ENCODE measurements around the gene RASSF6. TPM values are rescaled to one million over a fixed set of nuclear protein-coding genes. Genes with fewer than 3 reads are reported as not detected.
"Not testable (repeated sequence)": the region's sequence is repeated elsewhere in the genome, so short reads cannot be mapped to it uniquely, and the experiment has no call there.

The RASSF6 gene
- total RNA-seq, 1 experiment from 2014 or later, result 1.1 TPM

DNA sequence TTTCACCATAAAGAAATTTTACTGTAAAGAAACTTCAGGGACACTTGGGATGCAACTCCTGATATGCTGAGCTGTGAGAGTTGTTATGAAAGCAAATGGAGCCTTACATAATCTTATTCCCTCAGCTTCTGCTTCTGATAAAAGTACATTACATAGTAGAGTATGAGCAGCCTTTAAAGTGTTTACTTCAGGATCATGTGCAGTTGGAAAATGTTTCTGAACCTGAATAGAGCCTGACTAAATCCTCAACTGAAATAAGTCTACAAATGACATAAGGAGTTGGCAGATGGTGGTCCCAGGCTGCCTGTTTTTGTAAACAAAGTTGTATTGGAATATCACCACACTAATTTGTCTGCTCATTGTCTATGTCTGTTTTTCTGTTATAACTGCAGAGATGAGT is 19.3 kb downstream of the RASSF6 start:
- POLR2A ChIA-PET (ENCODE audit: unreplicated experiment), result interaction anchor here (0.5 kb wide), 1 partner anchor 14 kb away, joined by 3 read pairs; no protein-coding TSS in a partner anchor
- no peaks in the 10 kb centered on the region for H3K79me2 ChIP-seq (ENCODE audit: low read length)
- H3K9me2 ChIP-seq (replicated peaks; ENCODE audit: low read length), result no peaks in the 10 kb centered on the region
- ATAC-seq (no peak), DNase-seq (no peak)
- CTCF ChIA-PET, result no interaction called here
- no peak overlapping the region for H3K27ac ChIP-seq (ENCODE audit: low read length)
- TF ChIP-seq EZH2phosphoT487 (IDR thresholded peaks at IDR 0.05; ENCODE audit: borderline replicate concordance, low read length), result no peak
- TF ChIP-seq EZH2 (IDR thresholded peaks at IDR 0.05; ENCODE audit: low read length, unreplicated experiment), result no peak
- TF ChIP-seq, protein P1, sequence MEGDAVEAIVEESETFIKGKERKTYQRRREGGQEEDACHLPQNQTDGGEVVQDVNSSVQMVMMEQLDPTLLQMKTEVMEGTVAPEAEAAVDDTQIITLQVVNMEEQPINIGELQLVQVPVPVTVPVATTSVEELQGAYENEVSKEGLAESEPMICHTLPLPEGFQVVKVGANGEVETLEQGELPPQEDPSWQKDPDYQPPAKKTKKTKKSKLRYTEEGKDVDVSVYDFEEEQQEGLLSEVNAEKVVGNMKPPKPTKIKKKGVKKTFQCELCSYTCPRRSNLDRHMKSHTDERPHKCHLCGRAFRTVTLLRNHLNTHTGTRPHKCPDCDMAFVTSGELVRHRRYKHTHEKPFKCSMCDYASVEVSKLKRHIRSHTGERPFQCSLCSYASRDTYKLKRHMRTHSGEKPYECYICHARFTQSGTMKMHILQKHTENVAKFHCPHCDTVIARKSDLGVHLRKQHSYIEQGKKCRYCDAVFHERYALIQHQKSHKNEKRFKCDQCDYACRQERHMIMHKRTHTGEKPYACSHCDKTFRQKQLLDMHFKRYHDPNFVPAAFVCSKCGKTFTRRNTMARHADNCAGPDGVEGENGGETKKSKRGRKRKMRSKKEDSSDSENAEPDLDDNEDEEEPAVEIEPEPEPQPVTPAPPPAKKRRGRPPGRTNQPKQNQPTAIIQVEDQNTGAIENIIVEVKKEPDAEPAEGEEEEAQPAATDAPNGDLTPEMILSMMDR (conservative IDR thresholded peaks at IDR 0.05; ENCODE audit: low read depth, low read length), result no peak
- intact Hi-C loops (cut with micrococcal nuclease), result no loop called here
- no peaks in the 10 kb centered on the region for H3F3A ChIP-seq (ENCODE audit: low read length, unreplicated experiment)
- H3K9ac ChIP-seq (ENCODE audit: low read length), result no peak overlapping the region
- H3K27me3 ChIP-seq (ENCODE audit: low read length), result no peaks in the 10 kb centered on the region
- no TSS peak for BruUV-seq (replicated peaks)
- no peaks in the 10 kb centered on the region for H3K36me3 ChIP-seq (ENCODE audit: low read depth, low read length)
- no peaks in the 10 kb centered on the region for H3K9me3 ChIP-seq (ENCODE audit: low read length)
- H3K4me2 ChIP-seq (ENCODE audit: low read length), result no peak overlapping the region
- no peak overlapping the region for H3K4me3 ChIP-seq (ENCODE audit: low read length)
- peaks cover 25% of the 10 kb centered on the region for H3K4me1 ChIP-seq (ENCODE audit: insufficient read depth, low read length)
- H2AFZ ChIP-seq (ENCODE audit: low read length), result no peak overlapping the region
- H4K20me1 ChIP-seq (ENCODE audit: low read length), result no peaks in the 10 kb centered on the region

DNA sequence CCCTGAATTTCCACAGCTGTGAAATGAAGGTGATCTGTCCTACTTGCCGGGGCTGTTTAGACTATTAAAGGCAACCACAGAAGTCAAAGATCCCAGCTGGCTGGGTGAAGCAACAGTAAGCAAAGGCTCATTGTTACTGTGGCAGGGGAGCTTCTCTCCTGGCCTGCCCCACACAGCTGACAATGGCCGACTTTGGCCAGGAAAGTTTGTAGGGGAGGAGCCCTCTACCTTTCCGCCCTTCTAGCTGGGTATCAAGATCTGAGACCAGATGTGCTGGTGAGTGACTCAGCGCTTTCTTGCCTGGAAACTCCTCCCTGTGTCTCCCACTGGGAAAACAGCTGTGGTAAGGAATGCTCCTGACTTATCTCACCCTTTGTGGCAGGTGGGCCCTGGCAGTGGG is 21.1 kb downstream of the RASSF6 start:
- ChIA-PET CTCF (no interaction called here), POLR2A (ENCODE audit: unreplicated experiment) (no interaction called here)
- no peak overlapping the region for H3K9ac ChIP-seq (ENCODE audit: low read length)
- peak; percentile 51 for DNase-seq
- BruUV-seq (replicated peaks), result no TSS peak
- TF ChIP-seq EZH2phosphoT487 (IDR thresholded peaks at IDR 0.05; ENCODE audit: borderline replicate concordance, low read length), result no peak
- TF ChIP-seq EZH2 (IDR thresholded peaks at IDR 0.05; ENCODE audit: low read length, unreplicated experiment), result no peak
- TF ChIP-seq, protein P1 (conservative IDR thresholded peaks at IDR 0.05; ENCODE audit: low read depth, low read length), result no peak
- H3K27ac ChIP-seq (ENCODE audit: low read length), result 0 out of 2 replicates have a peak overlapping the region, but pooled peaks have one; percentile 1
- peaks cover 24% of the 10 kb centered on the region for H3K4me1 ChIP-seq (ENCODE audit: insufficient read depth, low read length)
- no peaks in the 10 kb centered on the region for H3K9me2 ChIP-seq (replicated peaks; ENCODE audit: low read length)
- intact Hi-C loops (cut with micrococcal nuclease), result loop anchor here (10.0 kb wide), 2 partner anchors 266 to 326 kb away; partner anchors contain the start of gene CXCL1
- peak overlapping the region; percentile 16; the same call in 1 of the 2 replicates for H2AFZ ChIP-seq (ENCODE audit: low read length)
- no peaks in the 10 kb centered on the region for H3K27me3 ChIP-seq (ENCODE audit: low read length)
- H3K79me2 ChIP-seq (ENCODE audit: low read length), result no peaks in the 10 kb centered on the region
- no peak overlapping the region for H3K4me3 ChIP-seq (ENCODE audit: low read length)
- H3K9me3 ChIP-seq (ENCODE audit: low read length), result no peaks in the 10 kb centered on the region
- no peaks in the 10 kb centered on the region for H3K36me3 ChIP-seq (ENCODE audit: low read depth, low read length)
- peak; percentile 44; the same call in 1 of the 2 replicates for ATAC-seq
- H4K20me1 ChIP-seq (ENCODE audit: low read length), result no peaks in the 10 kb centered on the region
- H3F3A ChIP-seq (ENCODE audit: low read length, unreplicated experiment), result no peaks in the 10 kb centered on the region
- no peak overlapping the region for H3K4me2 ChIP-seq (ENCODE audit: low read length)

DNA sequence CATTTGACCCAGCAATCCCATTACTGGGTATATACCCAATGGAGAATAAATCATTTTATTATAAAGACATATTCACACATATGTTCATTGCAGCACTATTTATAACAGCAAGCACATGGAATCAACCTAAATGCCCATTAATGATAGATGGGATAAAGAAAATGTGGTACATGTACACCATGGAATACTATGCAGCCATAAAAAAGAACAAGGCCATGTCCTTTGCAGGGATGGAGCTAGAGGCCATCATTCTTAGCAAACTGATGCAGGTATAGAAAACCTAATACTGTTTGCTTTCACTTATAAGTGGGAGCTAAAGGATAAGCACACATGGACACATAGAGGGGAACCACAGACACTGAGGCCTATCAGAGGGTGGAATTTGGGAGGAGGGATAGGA is 22.6 kb downstream of the RASSF6 start:
- no TSS peak for BruUV-seq (replicated peaks)
- CTCF ChIA-PET, result interaction anchor here (0.8 kb wide), 1 partner anchor 56 kb away, joined by 3 read pairs; no protein-coding TSS in a partner anchor
- H3K4me2 ChIP-seq (ENCODE audit: low read length), result no peak overlapping the region

DNA sequence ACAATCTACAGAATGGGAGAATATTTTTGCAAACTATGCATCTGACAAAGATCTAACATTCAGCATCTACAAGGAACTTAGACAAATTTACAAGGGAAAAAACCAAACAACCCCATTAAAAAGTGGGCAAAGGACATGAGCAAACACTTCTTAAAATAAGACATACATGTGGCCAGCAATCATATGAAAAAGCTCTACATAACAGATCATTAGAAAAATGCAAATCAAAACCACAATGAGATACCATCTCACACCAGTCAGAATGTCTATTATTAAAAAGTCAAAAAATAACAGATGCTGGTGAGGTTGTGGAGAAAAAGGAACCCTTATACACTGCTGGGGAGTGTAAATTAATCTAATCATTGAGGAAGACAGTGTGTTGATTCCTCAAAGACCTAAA is 23.1 kb downstream of the RASSF6 start:
- BruUV-seq (replicated peaks); H3F3A ChIP-seq (ENCODE audit: low read length, unreplicated experiment): not testable (repeated sequence)

More for the DNA sequence above, 22.6 kb downstream of the RASSF6 start:
- Histone ChIP-seq H3K4me1 (ENCODE audit: insufficient read depth, low read length) (peaks cover 11% of the 10 kb centered on the region), H3K27ac (ENCODE audit: low read length) (no peak overlapping the region), H3K9ac (ENCODE audit: low read length) (no peak overlapping the region), H2AFZ (ENCODE audit: low read length) (no peak overlapping the region), H4K20me1 (ENCODE audit: low read length) (no peaks in the 10 kb centered on the region), H3K36me3 (ENCODE audit: low read depth, low read length) (no peaks in the 10 kb centered on the region), H3K9me3 (ENCODE audit: low read length) (no peaks in the 10 kb centered on the region), H3K4me3 (ENCODE audit: low read length) (no peak overlapping the region), H3K79me2 (ENCODE audit: low read length) (no peaks in the 10 kb centered on the region), H3K9me2 (replicated peaks; ENCODE audit: low read length) (no peaks in the 10 kb centered on the region), H3K27me3 (ENCODE audit: low read length) (no peaks in the 10 kb centered on the region), H3F3A (ENCODE audit: low read length, unreplicated experiment) (no peaks in the 10 kb centered on the region)
- POLR2A ChIA-PET (ENCODE audit: unreplicated experiment), result no interaction called here
- intact Hi-C loops (cut with micrococcal nuclease), result loop anchor here (10.0 kb wide), 2 partner anchors 267 to 327 kb away; partner anchors contain the start of gene CXCL1
- ATAC-seq (no peak), DNase-seq (no peak)
- TF ChIP-seq EZH2 (IDR thresholded peaks at IDR 0.05; ENCODE audit: low read length, unreplicated experiment) (no peak), EZH2phosphoT487 (IDR thresholded peaks at IDR 0.05; ENCODE audit: borderline replicate concordance, low read length) (no peak)
- TF ChIP-seq, protein P1 (conservative IDR thresholded peaks at IDR 0.05; ENCODE audit: low read depth, low read length), result no peak

More for the DNA sequence above, 23.1 kb downstream of the RASSF6 start:
- H3K9me2 ChIP-seq (replicated peaks; ENCODE audit: low read length); POLR2A ChIA-PET (ENCODE audit: unreplicated experiment); ATAC-seq; H3K9ac ChIP-seq (ENCODE audit: low read length); CTCF ChIA-PET; H3K36me3 ChIP-seq (ENCODE audit: low read depth, low read length); H3K27me3 ChIP-seq (ENCODE audit: low read length); H3K27ac ChIP-seq (ENCODE audit: low read length); DNase-seq; H3K79me2 ChIP-seq (ENCODE audit: low read length); H2AFZ ChIP-seq (ENCODE audit: low read length); H3K4me3 ChIP-seq (ENCODE audit: low read length); H3K4me2 ChIP-seq (ENCODE audit: low read length); H4K20me1 ChIP-seq (ENCODE audit: low read length); H3K9me3 ChIP-seq (ENCODE audit: low read length): not testable (repeated sequence)
- intact Hi-C loops (cut with micrococcal nuclease), result loop anchor here (10.0 kb wide), 2 partner anchors 268 to 328 kb away; partner anchors contain the start of gene CXCL1
- peaks cover 11% of the 10 kb centered on the region for H3K4me1 ChIP-seq (ENCODE audit: insufficient read depth, low read length)

Measured in PC-3 (cell line).